ENCODE measurements around the gene TMTC2.
A peak's percentile ranks its signal among the peaks of the same experiment; 100 is the strongest.

Gene TMTC2

DNA sequence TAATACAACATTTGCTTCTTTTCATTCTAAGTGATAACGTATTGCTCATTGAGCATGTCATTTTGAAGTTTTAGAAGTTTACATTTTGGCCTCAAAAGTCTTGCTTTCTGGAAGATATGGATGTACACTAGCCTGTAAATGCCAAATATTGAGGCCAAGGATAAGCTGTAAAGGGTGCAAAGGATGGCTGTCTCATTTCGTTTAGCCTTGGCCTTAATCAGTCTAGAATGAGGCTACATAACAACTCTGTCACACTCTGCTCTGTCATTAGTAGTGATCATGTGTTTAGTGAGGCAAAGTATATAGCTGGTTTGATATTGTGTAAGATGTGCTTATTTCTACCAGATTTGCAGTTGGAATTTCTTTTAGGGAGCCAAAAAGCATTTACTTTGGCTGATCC is 344.5 kb downstream of the TMTC2 start:
- DNase-seq = no peak

DNA sequence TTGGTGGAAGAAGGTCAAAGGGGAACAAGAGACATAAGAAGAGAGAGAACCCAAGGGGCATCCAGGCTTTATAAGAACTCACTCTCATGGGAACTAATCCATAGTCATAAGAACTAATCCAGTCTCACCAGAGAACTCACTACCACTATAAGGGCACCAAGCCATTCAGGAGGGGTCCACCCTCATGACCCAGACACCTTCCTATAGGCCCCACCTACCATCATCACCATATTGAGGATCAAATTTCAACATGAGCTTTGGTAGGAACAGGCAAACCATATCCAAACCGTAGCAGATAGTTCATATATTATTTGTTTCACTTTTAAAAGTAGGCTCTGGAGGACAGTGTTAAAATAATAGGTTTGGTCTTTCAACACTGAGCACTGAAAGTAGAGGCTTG is 350.1 kb downstream of the TMTC2 start:
- no peak for DNase-seq

- no peak for DNase-seq
Measured at GRCh38 chr12:83039413-83039812, 352.7 kb downstream of the TMTC2 start.

GRCh38 chr12:83040339-83040738 is 353.6 kb downstream of the TMTC2 start:
- no peak for DNase-seq

- no peak for DNase-seq
Measured at GRCh38 chr12:83040991-83041390, 354.3 kb downstream of the TMTC2 start.

- no peak for DNase-seq
Measured at GRCh38 chr12:83042441-83043200, 355.9 kb downstream of the TMTC2 start.

DNA sequence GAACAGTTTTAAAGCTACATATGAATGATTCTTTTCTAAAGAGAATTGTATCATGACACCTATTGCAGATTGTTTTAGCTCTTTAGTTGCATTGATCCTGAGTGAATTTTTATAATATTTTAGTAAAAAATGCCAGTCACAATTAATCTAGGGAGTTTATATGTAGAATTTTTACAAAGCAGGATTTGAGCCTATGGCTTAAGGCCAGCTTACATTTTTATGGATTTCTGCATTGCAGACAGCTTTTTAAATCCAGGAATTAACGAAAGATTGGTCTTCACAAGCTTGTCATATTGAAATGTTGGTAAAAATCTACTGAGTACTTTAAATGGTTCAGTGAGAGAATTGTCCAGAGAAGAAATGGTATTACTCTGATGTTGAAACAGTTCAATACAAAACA is 358.0 kb downstream of the TMTC2 start:
- no peak for DNase-seq

- no peak for DNase-seq
Measured at GRCh38 chr12:83046019-83046418, 359.3 kb downstream of the TMTC2 start.

DNA sequence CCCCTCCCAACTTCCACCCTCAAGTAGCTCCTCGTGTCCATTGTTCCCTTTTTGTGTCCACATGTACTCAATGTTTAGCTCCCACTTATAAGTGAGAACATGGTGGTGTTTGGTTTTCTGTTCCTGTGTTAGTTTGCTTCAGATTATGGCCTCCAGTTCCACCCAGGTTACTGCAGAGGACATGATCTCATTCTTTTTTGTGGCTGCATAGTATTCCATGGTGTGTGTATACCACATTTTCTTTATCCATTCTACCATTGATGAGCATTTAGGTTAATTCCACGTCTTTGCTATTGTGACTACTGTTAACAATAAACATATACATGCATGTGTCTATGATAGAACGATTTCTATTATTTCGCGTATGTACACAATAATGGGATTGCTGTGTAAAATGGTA is 362.6 kb downstream of the TMTC2 start:
- no peak for DNase-seq

DNA sequence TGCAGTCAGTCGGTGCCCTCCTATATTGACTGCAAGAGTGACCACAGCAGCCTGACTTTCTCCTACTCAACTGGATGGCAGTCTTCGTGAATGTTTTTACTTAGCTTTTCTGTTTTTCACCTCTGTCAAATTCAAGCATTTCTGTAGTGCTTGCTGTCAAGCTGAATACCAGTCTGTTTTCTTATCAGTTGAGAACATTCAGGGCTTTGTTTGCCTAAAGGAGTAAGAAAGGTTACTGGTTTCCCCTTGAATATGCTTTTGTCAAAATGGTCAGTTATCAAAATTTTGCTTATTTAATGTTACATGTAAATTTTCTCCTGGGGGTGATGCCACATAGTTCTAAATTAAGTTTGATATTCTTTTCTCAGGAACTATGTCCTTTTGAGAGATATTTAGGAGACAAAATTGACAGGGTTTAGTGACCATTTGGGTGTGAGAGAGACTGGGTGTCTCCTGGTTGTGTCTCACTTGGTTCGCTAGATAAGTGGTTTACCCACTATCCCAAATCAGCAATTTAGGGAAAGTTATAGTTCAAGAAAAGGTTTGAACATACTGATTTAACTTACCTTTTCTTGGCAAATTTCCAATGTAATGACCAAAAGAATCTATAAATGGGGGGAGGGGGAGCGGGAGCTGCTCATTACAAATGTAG is 366.3 kb downstream of the TMTC2 start:
- no peak for DNase-seq

DNA sequence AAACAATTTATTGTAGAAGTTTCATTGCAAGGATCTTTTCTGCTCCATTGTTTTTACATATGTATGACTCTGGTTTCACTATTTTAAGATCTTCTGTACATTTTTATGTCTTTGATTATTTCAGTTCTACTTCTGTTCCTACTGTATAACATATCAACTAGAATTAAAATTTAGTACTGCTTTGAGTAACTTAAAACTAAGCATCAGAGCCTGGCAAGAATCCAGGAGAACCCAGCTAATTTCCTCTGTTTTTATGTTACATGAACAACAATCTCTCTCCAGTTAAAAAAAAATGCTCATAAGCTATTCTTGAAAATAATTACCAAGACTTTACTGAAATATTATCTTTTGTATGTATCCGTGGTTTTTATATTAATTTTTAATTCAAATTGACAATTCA is 370.7 kb downstream of the TMTC2 start:
- no peak for DNase-seq

DNA sequence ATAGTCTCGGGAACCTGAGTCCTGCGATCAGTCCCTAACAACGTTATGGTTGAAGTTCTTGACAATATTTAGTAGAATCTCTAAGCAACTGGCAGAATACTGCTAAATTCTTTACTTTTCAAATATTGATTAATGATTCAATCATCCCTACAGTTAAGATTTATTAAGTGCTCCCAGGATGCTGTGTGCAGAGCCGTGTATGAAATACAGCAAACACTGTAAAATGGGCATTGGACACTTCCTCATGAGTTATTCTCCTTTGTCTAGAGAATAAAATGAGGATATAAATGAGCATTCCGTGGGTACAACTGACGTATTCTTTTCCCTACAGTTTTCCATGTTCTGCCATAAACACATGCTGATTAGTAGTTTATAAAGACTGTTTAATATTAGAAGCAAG is 372.4 kb downstream of the TMTC2 start:
- no peak for DNase-seq

- DNase-seq = no peak
Measured at GRCh38 chr12:83065562-83065961, 378.9 kb downstream of the TMTC2 start.

DNA sequence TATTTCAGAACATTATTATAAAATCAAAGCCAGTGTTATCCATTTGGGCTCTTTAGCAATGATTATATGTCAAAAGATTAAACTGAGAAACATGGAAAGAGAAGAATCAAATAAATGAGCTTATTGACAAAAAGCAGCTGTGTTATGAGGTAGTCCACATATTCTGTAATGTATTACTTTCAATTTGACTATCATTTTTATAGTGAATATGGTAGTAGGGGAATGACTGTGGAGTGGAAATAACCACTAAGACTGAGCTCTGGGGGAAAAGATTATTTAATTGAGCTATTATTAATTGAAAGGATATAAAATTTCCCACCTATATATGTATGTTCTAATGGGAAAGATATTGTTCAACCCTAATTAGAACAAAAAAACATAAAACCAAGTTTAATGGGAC is 381.3 kb downstream of the TMTC2 start:
- no peak for DNase-seq

DNA sequence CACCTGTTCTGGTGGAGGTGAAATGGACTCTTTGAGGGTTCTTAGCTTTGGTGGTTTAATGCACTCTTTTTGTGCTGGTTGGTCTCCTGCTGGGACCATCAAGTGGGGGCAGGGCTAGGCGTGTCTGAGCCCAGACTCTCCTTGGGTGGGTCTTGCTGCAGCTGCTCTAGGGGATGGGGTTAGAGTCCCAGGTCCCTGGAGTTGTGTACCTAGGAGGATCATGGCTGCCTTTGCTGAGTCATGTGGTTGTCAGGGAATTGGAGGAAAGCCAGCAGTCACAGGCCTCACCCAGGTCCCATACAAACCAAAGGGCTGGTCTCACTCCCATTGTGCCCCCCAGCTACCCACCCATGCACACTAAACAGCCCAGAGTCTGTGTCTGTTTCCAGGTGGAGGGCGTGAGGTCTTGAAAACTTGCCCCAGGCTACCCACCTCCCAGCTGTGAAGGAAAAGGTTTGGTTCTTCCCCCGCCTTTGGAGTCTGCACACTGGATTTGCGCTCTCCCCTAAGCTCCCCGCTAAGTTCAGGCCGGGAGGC is 387.7 kb downstream of the TMTC2 start:
- no peak for DNase-seq

DNA sequence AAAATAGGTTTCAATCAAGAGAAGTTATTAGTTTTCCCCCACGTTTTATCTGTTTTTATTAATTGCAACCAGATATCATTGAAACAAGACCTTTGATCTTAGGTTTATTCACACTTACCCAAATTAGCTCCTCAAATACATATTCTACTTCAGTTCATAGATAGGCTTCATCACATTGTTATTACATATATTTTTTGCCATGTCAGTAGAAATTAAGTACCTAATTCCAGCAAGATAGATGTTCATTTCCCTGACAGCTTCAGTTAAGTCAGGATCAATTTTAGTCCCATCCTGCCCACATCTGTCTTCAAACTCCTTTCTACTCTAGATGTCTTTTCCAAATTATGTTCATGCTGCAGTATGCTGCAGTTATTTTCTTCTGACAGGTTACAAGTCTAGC is 388.8 kb downstream of the TMTC2 start:
- no peak for DNase-seq

DNA sequence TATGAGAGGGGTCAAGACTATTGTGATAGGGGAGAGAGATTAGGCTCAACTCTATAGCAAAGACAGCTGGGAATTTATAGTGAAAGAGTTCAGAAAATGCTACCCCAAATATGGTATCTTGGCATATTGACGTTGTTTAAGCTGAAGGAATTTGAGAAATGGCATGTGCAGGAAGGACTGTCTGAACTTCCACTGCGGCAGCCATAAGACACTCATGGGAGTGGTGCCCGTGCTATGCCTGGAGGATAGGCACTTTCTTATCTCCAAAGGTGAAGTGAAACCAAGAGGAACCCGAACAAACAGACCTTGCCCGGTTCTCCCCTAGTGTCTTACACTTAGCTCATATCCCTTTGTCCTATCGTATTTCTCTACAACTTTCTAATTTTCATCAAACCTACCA is 390.3 kb downstream of the TMTC2 start:
- no peak for DNase-seq

DNA sequence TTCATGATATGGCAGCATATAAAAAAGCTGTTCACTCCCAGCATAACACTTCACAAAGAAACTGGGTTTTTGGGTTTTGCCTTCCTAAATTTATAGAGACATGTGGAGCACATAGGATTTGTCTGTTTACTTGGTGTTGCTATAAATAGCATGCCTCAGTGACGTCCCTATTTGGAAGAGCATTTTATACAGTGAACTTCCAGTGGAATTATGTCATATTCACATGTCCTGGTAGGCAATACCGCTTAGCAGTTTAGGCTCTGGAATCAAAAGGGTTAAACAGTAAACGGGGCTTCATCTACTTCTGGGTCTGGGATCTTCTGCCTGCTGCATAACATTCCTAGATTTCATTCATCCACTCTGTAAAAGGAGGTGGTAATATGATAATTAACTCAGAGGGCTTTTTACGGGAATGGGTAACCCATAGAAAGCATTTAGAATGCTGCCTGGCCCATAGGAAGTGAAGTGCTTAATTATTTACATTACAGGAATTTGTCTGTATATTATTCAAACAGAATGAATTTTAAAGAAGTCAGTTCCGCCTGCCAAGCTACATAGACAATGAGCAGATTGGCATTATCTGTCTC is 396.1 kb downstream of the TMTC2 start:
- no peak for DNase-seq

DNA sequence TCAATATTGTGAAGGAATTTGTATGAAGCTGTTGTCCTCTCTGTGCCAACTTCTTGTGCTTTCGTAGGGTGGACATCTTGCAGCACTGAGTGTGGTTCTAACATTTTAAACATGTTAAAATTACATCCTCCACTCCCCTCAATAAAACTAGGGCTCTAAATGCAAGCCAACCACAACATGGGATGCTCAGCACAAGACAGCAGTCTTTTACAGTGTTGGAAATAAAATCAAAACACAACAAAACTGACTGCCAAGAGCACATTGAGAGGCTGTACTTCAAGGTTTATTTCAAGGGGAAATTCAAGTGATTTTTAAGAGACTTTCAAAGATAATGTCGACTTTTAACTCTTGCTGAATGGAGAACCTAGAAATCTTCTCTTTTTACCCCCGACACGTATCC is 396.9 kb downstream of the TMTC2 start:
- no peak for DNase-seq

- no peak for DNase-seq
Measured at GRCh38 chr12:83084516-83085234, 398.0 kb downstream of the TMTC2 start.

DNA sequence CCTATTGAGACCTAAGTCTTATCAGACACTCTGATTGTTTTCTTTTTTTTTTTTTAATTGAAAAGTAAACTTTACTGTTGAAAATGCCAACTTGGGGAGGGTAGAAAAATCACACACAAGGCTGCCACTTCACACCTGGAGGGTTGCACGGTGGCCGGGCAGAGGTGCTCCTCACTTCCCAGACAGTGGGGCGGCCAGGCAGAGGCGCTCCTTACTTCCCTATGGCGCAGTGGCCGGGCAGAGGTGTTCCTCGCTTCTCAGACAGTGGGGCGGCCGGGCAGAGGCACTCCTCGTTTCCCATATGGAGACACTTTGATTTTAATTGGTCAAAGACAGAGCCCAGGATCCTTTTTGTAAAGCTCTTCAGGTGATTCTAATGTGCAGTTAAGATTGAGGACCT is 399.3 kb downstream of the TMTC2 start:
- no peak for DNase-seq

- DNase-seq = no peak
Measured at GRCh38 chr12:83089575-83089974, 402.9 kb downstream of the TMTC2 start.

DNA sequence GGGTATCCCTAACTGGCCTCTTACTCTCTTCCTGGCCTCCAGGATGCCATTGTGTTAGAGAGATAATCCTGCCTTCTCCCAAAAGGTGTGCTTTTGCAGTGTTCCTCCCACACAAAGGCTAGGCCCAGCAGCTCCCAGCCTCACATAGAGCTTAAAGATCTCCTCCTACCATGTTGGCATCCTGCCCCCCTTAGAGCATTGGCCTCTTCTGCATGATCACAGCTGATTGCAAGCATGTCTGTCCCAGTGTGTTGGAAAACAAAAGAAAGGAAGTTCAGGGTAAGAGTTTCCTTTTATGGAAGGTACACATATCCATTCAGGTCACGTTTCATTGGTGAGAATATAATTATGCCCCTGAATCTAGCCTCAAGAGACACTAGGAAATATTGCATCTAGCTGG is 405.4 kb downstream of the TMTC2 start:
- DNase-seq = peak; percentile 54

DNA sequence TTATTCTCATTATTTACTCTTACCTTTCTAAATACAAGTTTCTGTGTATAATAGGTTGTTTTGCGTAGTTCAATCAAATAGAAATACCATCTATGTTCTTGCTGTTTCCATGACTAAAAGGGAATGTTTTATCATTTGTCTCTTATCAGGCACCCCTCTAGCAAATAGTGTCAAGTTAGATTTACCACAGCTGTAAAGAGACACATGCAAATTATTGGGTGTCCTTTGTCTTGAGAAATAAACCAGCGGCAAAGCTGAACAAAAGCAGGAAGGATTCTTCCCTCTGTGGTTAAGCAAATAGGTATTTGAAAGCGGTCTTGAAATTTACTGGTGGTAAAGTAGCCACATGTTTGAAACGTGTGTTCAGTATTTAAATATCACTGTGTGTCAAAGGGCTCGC is 405.9 kb downstream of the TMTC2 start:
- no peak for DNase-seq
